Islet of Langerhans (tissue), 1 donor: ENCODE results near the gene LOC128125822.

Source experiments
- FAIRE-seq: peaks from one replicate; lab custom pipeline; 2011; peaks lifted over from hg19 to GRCh38; lab: Jason Lieb, UNC

LOC128125822 gene

DNA sequence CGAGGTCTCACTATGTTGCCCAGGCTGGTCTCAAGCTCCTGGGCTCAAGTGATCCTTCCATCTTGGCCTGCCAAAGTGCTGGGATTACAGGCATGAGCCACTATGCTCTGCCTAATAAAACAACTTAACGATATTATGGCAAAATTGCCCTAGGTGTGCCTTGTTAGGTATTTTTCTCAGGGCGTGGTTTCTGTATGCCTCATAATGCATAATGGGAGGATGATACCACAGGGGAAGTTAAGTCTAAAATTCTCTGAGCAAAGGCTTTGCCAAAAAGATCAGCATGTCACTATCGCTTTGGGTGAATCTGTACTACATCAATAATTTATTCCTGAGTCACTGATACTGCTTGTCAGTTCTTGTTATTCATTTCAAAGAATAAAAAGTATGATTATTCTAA, 15.9 kb upstream of the LOC128125822 start:
- FAIRE-seq = no peak

DNA sequence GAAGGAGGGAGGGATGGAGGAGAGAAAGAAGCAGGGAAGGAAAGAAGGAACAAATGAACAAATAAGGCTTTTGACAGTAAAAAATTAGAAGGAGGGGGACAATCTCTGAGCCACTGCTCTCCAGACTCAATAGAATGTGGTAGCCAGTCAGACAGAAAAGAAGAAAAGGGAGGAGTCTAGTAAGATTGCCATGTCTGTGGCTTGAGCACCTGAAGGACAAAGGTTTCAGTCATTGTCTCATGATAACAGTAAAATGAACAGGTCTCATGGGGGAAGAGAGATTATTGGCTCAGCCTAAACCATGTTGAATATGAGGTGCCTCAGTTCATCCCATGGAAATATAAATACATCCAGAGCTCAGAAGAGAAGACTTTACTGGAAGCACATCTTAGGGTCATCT, 14.0 kb upstream of the LOC128125822 start:
- FAIRE-seq = no peak

DNA sequence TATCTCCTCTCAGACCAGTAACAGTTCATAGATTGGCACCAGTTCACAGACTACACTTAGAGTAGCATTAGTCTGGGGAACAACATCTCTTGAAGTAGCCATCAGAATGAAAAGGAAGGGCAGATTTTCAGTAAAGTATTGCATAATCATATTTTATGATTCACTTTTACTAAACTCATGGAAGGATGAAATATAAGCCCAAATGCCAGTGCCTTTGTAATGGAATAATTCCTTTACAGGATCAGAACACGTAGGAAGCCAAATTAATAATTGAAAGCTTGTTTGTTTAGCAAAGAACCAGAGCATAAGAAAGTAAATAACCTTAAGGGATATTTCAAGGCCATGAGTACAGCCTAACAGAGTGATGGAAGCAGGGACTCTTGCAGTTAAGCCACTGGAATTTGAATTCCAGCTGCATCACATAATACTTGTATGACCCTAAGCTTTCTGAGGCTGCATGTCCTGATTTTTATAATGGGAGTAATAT, 11.4 kb upstream of the LOC128125822 start:
- FAIRE-seq = peak; percentile 38

DNA sequence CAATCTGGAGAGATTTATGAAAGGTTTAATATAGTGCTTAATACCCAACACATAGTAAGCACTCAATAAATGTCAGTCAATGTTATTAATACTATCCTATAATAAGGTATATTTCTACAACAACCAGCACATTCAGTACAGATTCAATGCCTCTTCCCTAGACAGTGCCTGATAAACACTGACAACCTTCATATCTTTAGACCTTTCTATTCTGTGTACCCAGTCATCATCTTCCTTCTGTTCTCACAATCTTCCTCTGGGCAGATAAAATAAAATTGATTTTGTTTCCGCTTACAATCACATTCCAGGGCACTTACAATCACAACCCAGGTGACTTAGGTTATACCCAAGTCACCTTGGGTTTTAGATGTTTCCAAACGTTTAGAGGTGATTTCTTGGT, 11.0 kb upstream of the LOC128125822 start:
- no peak for FAIRE-seq

DNA sequence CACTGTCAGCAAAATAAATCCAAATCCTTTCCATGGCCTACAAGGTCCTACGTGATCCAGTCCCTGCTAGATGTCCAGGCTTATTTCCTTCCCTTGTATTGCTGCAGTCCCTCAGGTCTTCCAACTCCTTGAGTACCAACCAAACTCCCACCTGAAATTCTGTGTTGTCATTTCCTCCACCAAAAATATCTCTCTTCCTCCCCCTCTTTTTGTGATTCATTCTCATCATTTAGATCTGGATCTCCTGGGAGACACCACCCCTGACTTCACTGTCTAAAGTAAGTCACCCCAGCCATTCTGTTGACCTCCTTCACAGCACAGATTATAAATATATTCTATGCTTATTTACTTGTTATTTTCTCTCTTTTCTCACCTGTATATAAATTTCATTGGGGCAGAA, 9.0 kb upstream of the LOC128125822 start:
- FAIRE-seq = no peak

DNA sequence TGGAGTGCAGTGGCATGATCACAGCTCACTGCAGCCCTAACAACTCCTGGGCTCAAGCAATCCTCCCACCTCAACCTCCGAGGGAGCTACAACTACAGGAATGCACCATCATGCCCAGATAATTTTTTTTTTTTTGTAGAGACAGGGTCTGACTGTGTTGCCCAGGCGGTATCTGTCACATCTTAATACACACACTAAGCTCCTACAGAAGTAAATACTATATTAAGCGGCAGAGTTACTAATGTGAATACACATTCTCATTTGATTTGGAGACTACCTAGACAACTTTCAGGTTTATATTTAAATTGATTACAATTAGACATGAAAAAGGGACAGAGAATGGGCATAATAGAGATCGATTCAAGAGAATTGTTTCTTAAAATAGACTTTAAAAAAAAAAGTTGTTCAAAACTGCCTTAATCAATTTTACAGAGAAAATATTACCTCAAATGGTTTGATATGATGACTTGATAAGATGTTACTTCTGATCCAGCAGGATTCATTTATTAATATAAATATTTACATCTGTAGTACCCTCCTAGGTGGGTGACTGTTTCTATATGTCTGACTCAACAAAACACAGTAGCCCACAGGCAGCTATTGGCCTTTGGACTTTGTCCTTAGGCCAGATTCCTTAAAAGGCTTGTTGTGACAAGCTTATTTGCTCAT, 7.1 kb upstream of the LOC128125822 start:
- FAIRE-seq = no peak

DNA sequence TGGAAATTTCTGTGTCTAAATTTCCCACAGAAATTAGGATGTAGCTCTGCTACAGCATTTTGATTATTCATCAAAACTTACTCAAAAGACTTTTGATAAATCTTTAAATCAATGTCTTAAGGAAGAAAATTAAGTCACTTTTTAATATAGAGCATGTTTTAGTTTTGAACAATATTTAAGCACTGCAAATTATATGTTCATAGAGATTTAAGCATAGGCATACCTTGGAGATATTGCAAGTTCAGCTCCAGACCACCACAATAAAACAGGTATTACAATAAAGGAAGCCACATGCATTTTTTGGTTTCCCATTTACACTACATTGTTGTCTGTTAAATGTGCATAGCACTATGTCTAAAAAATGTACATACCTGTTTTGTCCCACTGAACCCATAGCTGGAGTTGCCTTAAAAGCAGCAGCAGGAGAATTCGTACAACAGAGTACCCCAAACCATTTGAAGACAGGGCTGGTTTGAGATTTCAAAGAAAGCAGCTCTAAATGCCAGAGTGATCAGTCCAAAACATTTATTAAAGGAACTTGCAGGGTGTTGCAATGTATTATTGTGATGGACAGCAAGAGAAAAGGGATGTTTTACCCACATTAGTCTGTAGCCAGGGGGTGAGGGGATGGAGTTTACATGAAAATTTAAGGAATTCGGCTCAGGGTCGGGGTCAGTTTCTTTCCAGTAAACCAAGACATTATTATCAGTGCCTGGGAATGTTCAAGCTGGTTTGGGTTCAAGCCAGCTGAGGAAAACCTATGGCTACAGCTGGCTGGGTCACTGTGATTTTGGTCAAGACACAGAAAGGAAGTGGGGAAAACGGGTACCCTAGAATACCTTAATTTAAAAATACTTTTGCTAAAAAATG, 6.3 kb upstream of the LOC128125822 start:
- no peak for FAIRE-seq

DNA sequence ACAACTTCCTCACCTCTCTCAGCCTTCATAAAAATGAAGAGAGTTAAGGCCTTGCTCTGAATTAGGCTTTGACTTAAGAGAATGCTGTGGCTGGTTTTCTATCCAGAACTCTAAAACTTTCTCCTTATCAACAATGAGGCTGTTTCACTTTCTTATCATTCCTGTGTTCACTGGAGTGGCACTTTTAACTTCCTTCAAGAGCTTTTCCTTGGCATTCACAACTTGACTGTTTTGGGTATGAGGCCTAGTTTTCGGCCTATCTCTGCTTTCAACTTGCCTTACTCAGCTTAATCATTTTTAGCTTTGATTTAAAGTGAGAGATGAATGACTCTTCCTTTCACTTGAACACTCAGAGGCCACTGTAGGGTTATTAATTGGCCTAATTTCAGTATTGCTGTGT, 4.3 kb upstream of the LOC128125822 start:
- FAIRE-seq = no peak

DNA sequence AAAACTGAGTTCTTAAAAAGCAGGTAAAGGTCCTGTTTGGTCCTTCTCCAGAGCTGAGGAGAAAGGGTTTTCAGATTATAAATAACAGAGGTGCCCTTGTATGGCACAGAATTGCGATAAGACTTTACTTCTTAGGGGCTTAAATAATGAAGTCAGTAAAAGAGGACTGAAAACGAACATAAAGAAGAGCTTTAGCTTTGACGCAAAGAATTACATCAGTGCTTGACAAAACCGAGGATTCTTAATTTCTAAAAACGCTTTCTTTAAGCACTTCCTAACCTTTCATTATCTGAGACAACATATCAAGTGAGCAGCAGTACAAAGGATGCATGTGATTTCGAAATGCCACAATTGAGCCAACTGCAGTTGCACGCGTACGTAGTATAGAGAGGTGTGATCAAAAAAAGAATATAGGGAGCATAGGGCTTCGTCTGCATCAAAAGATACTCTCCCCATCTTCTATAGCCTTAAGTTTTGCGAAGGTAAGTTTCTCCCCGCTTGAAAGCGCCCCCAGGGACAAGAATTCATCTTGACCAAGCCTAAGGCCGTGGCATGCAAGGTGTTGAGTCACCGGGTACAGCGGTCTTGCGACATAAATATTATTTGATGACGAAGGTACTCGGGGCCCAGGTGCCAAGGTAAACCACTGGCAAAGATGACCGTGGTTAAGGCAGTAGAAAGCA, 778 bp upstream of the LOC128125822 start:
- peak; percentile 41 for FAIRE-seq

DNA sequence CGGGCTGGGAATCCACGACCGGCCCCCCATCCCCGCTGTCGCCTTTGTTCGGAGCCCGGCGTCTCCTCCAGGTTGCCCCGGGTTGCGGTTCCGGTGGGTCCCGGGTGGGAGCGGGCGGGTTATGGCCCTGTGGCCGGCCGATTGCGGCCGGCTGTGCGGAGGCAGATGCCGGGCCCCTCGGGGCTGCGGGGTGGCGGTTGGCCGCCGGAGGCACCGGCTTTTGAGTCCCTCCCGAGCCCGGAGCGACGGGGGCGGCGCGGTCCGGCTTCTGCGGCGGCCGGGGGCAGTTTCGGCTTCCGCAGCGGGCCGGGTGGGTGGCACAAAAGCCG, 431 bp downstream of the LOC128125822 start:
- FAIRE-seq = no peak

DNA sequence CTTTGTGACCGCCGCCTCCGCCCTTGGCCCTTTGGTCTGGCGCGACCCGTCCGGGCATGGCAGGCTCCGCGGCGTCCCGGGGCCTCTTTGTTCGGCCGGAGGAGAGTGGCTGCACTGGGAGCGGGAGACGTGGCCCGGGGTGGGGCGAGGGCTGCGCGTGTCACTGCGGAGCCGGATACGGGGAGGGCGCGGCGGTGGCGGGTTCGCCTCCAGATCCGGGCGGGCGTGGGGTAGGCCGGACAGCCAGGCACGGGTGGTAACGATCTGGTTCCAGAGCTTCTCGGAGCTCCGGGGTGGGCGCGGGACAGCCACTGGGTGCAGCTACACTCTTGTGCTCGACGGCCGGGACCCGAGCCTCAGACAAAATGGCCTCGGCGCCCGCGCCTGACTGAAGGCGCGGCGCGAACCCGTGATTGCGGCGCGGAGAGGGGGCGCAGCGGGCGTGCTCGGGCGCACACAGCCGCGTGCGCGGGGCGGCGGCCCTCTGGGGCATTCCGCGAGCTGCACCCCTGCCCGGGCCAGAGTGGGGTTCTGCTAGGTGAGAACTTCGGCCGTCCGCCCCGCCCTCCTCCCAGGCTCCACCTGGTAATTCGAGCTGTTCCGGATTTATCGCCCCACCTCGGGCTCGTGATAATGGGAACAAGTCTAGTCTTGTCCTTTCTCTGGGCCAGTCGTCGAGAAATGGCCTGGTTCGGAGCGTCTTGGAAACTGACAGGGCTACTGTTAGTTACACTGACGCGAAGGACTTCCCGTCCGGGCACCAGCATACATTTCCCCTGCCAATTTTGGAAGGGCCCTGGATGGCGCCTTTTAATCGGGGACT, 1.0 kb downstream of the LOC128125822 start:
- FAIRE-seq = no peak

DNA sequence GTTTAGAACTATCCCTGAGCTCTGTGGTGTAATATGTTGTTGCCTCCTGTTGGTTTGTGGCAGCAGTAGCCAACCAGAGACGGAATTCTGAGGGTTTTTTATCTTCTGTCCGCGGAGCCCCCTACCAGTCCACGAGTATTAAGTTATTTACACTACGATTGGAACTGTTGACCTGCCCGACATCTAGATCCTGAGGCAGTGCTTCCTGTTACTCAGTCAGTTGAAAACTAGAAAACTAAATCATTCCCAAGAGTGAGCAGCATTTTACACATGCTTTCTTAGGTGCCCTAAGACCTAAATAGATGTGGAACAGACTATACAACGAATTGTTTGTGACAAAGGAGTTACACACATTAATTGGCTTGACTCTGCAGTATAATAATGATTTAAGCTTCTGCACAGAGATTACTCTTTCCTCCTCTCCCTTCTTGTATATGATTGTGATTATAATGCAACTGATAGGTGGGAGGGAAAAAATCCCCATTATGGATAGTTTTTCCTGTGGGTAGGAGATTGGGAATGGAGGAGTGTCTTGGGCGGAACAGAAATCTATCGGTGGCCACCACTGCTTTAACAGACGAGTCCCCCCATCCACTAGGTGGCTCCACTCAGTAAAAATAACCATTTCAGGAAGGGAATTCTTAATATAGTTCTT, 1.7 kb downstream of the LOC128125822 start:
- peak; percentile 30 for FAIRE-seq

DNA sequence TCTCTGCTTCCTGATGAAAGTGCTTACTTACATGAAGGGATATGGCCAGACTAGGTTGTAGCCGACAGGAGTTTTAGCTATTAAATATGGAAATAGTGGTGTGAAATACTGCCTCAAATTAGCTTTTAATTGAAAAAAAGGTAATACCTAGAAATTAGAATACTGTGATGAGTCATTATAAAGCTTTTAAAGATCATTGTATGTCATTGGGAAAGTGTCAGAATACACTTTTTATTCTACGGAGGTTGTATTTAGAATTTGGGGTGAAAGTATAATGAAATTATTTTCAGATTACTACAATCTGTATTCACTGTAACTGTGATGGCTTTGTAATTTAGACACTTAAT, 2.2 kb downstream of the LOC128125822 start:
- no peak for FAIRE-seq

DNA sequence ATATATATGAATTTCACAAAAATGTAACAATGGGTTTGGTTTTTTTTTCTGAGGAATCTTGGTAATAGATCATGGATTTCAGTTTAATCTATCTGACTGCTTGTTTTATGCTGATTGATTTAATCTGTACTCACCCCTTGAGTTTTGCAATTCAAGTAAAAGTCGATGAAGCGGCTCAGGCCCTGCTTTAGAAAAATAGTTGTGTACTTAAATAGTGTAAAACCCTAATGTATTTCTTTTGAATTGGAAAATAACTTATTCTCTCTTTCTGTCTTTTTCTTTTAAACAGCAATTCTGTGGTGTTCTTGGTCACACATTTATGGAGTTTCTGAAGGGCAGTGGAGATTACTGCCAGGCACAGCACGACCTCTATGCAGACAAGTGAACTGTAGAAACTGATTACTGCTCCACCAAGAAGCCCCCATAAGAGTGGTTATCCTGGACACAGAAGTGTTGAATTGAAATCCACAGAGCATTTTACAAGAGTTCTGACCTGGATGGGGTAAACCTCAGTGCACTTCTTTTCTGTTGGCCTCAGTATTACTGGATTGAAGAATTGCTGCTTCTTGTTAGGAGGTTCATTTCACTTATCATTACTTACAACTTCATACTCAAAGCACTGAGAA, 4.0 kb downstream of the LOC128125822 start:
- no peak for FAIRE-seq

DNA sequence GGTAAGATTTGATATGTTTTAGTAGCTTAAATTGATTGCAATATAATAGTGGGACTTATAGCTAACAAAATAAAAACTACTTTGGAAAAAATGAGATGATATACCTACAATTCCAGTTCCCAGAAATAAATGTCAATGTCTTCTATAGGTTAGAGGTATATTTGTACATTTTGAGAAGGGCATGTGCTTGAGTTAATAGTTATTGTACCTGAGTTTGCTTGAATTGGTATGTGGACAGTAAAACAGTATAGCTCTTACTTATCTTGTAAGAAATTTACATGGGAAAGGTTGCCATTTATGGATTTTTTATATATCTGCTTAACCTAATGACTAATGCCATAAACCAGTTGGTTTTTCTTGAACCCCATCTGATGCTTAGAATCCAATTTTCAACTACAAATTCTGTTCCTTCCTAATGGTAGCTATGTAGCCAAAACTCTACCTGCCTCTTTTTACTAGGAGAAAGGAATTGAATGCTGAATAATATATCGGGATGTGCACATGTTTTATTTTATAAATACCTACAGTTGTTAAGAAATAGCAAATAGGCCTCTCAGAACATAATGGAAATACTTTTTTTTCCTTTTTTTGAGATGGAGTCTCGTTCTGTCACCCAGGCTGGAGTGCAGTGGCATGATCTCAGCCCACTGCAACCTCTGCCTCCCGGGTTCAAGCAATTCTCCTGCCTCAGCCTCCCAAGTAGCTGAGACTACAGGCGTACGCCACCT, 4.9 kb downstream of the LOC128125822 start:
- FAIRE-seq = no peak

DNA sequence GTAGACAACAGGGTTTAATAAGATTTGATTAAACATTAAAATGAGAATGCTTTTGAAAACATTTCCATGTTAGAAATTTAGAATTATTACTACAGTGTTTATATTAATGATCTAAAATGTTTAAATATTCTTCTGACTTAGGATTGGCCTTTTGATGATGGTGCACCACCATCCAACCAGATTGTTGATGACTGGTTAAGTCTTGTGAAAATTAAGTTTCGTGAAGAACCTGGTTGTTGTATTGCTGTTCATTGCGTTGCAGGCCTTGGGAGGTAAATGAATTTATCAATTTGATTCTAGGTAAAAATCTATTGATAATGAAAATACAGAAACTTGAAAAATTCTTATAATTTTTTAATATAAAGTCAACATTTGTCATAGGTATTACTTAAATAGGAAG, 6.5 kb downstream of the LOC128125822 start:
- FAIRE-seq = no peak

DNA sequence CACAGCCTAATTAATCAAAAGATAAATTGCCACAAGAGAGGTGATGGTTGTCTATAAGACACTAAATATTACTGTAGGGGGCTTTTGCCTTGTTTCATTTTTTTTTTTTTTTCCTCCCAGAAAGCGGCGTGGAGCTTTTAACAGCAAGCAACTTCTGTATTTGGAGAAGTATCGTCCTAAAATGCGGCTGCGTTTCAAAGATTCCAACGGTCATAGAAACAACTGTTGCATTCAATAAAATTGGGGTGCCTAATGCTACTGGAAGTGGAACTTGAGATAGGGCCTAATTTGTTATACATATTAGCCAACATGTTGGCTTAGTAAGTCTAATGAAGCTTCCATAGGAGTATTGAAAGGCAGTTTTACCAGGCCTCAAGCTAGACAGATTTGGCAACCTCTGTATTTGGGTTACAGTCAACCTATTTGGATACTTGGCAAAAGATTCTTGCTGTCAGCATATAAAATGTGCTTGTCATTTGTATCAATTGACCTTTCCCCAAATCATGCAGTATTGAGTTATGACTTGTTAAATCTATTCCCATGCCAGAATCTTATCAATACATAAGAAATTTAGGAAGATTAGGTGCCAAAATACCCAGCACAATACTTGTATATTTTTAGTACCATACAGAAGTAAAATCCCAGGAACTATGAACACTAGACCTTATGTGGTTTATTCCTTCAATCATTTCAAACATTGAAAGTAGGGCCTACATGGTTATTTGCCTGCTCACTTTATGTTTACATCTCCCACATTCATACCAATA, 7.8 kb downstream of the LOC128125822 start:
- no peak for FAIRE-seq

DNA sequence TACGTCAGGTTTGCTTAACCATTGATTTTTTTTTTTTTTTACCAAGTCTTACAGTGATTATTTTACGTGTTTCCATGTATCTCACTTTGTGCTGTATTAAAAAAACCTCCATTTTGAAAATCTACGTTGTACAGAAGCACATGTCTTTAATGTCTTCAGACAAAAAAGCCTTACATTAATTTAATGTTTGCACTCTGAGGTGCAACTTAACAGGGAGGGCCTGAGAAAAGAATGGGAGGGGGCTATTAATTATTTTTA, 8.4 kb downstream of the LOC128125822 start:
- no peak for FAIRE-seq

DNA sequence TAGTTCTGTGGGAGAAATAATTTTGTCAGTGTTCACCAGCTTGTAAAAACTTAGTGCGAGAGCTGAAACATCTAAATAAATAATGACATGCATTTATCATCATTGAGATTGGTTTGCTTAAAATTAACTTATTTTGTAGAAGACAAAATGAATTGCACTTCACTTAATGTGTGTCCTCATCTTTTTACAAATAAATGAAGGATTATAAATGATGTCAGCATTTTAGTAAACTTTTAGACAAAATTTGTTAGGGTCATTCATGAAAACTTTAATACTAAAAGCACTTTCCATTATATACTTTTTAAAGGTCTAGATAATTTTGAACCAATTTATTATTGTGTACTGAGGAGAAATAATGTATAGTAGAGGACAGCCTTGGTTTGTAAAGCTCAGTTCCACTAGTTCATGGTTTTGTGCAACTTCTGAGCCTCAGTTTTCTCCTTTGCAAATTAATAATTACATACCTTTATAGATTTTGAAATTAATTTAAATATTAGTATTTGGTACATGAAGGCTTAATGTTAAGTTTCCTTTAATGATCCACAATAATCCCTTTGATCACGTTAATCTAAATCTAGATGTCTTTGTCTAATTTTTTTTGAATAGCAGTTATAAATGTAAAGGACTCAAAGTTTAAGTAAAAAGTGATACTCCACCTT, 9.2 kb downstream of the LOC128125822 start:
- peak; percentile 93 for FAIRE-seq
